22Rv1 (cell line): ENCODE data around the gene ATP11A.
"Not testable (repeated sequence)": the region's sequence is repeated elsewhere in the genome, so short reads cannot be mapped to it uniquely, and the experiment has no call there.

Experiments used
- H3K27ac ChIP-seq: fragments of 450-650 bp; 2 replicates; pipeline ENCODE4 v1.5.1; 2017
- ZFX ChIP-seq: fragments of 450-650 bp; IDR thresholded peaks from 2 replicates; pipeline ENCODE4 v1.6.1; 2017; ENCODE audit warnings: antibody characterized with exemption, borderline replicate concordance
- TF ChIP-seq, protein P1 (sequence below): fragments of 450-650 bp; IDR thresholded peaks from 2 replicates; pipeline ENCODE4 v1.5.1; 2017; ENCODE audit warnings: mild to moderate bottlenecking

ATP11A gene

DNA sequence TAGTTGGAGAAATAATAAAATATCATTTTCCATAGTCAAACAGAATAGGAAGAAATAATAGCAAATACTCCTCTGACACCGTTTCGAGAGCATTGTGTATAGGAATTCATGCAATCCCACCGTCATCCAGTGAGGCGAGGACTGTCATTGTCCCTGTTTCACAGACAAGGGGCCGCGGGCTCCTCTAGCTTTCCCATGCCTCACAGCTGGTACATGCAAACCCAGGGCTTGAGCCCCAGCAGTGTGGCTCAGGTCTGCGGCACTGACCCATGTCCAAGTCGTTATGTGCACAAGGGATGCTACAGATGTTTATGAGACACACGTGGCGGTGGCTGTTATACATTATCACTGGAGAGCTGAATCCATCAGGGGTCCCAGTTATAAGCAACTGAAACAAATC, 18.5 kb upstream of the ATP11A start:
- no peak for TF ChIP-seq ZFX
- TF ChIP-seq, protein P1, sequence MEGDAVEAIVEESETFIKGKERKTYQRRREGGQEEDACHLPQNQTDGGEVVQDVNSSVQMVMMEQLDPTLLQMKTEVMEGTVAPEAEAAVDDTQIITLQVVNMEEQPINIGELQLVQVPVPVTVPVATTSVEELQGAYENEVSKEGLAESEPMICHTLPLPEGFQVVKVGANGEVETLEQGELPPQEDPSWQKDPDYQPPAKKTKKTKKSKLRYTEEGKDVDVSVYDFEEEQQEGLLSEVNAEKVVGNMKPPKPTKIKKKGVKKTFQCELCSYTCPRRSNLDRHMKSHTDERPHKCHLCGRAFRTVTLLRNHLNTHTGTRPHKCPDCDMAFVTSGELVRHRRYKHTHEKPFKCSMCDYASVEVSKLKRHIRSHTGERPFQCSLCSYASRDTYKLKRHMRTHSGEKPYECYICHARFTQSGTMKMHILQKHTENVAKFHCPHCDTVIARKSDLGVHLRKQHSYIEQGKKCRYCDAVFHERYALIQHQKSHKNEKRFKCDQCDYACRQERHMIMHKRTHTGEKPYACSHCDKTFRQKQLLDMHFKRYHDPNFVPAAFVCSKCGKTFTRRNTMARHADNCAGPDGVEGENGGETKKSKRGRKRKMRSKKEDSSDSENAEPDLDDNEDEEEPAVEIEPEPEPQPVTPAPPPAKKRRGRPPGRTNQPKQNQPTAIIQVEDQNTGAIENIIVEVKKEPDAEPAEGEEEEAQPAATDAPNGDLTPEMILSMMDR: no peak
- no peak overlapping the region for H3K27ac ChIP-seq

DNA sequence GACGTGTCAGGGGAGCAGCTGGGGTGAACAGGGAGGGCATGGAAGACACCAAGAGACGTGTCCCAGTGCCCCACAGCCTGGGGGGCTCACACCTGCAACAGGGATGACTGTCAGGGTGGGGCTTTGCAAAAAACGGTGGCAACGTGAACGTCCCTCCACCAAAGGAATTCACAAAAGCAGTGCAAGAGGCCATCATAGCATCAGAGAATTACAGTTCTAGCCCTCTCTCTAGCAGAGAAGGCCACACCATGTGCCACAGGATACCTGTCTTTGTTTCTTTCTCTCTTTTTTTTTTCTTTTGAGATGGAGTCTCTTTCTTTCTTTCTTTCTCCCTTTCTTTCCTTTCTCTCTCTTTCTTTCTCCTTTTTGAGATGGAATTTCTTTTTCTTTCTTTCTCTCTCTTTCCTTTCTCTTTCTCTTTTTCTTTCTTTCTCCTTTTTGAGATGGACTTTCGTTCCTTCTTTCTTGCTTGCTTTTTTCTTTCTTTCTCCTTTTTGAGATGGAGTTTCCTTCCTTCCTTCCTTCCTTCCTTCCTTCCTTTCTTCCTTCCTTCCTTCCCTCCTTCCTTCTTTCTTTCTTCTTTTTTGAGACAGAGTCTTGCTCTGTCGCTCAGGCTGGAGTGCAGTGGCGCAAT, 17.1 kb upstream of the ATP11A start:
- no peak for TF ChIP-seq ZFX
- TF ChIP-seq, protein P1: no peak
- no peak overlapping the region for H3K27ac ChIP-seq

DNA sequence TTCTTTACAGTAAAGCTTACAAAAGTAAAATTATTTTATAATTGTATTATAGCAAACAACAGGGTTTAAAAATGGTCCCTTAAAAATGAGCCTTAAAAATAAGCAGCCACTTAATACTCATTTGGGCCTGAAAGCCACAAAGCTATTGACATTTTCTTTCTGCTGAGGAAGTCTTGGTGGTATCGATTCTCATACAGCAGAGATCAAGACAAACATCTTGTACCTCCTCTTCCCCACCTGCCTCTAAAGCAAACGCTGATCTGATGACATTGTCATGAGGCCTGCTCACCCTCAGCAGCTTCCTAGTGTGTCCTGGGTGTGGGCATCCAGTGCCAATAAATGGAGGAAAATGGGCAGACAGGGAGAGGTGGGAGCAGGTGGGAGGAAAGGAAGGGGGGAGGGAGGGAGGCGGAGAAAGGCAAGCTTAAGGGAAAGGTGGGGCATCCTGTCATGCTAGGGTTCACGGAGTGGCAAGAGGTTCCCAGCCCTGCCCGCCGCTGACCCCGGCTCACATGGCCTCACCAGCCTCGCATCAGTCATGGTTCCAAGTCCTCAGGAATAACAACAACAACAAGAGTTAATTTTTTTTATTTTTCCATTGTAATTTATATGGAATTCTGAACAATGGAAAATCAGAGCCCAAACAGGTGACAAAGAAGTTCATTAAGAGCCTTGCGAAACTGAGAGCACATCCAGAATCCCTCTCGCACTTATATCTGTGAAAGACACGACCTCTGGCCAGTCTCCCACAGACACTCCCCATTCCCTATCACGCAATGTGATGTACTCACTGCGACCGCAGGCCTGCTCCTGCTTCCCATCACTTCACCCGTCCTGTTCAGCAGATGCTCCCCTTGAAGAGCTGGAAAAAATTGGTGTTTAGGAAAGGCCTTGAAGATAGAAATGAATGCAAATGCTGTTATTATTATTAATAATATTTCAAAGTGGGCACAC, 15.1 kb upstream of the ATP11A start:
- no peak overlapping the region for H3K27ac ChIP-seq
- TF ChIP-seq, protein P1: no peak
- TF ChIP-seq ZFX: no peak

DNA sequence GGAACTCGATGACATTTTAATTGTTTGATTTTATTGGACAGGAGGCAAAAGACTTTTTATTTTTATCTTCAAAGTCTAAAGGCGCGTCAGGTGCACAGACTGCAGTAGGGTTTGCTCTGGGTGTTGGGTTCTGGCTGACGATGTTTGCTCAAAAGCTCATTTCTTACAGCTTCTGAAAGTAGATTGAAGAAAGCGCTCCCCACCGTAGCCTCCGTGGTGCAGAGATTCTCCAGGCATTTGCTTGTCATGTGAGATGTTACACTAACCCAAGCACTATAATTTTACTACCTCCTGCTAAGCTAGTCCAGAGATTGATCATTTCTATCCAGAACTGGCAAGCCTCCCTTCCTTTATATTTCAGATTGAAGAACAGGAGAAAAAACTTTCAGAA, 14.5 kb upstream of the ATP11A start:
- TF ChIP-seq, protein P1: no peak
- no peak for TF ChIP-seq ZFX
- no peak overlapping the region for H3K27ac ChIP-seq

DNA sequence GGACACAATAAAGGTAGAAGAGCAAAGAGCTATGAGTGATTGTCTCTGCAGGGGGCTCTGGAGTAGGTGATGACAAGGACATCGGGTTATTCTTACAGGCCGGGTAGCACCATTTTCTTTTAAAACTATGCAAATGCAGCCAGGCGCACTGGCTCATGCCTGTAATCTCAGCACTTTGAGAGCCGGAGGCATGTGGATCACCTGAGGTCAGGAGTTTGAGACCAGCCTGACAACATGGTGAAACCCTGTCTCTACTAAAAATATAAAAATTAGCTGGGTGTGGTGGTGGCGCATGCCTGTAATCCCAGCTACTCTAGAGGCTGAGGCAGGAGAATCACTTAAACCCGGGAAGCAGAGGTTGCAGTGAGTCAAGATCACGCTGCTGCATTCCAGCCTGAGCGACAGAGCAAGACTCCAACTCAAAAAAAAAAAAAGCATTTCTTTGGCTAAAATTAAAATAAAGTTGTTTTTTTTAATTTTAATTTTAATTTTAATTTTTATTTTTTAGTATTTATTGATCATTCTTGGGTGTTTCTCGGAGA, 12.3 kb upstream of the ATP11A start:
- H3K27ac ChIP-seq: not testable (repeated sequence)

DNA sequence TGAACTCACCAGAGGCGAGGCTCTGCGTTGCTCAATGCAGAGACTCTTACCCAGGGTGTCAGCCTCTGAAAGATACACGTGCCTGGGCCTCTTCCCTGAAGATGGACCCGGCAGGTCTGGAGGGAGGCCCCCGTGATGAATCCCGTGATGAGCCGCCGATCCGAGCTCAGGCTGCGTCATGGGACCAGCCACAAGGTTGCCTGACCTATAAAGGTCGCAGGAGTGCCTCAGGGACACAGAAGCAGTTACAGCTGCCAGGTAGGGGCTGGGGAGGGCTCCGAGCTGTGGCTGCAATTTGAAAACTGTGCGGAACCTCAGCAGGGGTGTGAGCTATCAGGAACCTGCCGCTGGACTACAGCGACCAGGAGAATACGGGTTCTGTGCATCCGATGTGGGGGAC, 10.5 kb upstream of the ATP11A start:
- H3K27ac ChIP-seq: no peak overlapping the region
- TF ChIP-seq ZFX: no peak
- TF ChIP-seq, protein P1: no peak

DNA sequence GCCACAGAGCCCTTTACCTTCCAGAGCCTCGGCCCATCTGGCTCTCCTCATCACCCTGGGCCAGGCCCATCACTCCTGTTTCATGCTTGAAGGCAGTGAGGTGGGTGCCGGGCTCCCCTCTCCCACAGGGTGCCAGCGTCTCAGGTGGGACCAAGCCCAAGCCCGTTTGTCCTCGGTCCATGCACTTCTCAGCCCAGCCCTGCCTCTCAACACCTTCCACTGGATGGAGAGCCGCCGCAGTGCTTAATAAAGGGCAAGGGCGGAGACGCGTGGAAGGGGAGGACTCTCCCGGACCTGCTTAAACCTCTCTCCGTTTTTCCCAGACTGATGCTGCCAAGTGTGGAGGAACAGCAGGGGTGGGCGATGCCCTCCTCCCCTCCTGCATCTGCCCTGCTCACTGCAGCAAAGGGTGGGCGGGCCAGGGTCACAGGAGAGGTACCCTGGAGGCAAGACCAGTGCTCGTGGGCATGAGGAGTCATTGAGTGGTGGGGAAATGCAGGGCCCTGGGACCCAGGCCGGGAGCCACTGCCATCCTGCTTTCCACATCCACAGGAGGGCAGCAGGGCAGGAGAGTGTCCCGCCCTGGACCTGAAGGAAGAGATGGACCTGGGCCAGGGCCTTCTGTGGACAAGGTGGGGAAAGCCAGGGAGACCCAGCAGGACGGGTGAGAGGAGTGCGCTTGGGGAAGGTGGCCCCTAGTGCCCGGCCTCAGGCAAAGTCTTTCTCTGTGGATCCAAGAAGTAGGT, 9.7 kb upstream of the ATP11A start:
- H3K27ac ChIP-seq: no peak overlapping the region
- no peak for TF ChIP-seq ZFX
- TF ChIP-seq, protein P1: no peak
